Measurements from ENCODE around the gene PHEX.

DNA sequence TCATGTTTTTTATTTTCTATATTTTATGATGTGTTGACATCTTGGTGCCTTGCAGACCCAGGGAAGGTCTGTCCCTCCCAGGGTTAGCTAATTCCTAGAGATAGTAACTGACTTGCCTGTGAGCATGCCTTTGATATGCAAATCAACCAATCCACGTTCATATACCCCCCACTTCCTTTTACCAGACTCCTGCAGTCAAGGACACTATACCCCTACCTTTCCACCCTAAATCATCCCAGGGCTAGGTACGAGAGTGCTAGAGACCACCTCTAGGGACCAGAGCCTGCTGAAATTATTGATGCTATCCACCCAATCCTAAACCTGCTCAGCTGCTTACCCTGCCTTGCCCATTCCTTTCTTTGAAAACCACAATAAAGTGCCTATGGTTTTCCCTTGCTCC is 7.5 kb upstream of the PHEX start:
- no peak for TF ChIP-seq POLR2AphosphoS5 (IDR thresholded peaks at IDR 0.05; ENCODE audit: low read depth)
- TF ChIP-seq, protein P1, sequence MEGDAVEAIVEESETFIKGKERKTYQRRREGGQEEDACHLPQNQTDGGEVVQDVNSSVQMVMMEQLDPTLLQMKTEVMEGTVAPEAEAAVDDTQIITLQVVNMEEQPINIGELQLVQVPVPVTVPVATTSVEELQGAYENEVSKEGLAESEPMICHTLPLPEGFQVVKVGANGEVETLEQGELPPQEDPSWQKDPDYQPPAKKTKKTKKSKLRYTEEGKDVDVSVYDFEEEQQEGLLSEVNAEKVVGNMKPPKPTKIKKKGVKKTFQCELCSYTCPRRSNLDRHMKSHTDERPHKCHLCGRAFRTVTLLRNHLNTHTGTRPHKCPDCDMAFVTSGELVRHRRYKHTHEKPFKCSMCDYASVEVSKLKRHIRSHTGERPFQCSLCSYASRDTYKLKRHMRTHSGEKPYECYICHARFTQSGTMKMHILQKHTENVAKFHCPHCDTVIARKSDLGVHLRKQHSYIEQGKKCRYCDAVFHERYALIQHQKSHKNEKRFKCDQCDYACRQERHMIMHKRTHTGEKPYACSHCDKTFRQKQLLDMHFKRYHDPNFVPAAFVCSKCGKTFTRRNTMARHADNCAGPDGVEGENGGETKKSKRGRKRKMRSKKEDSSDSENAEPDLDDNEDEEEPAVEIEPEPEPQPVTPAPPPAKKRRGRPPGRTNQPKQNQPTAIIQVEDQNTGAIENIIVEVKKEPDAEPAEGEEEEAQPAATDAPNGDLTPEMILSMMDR (conservative IDR thresholded peaks at IDR 0.05; ENCODE audit: low read depth in 2 of 2), result no peak
- TF ChIP-seq, protein P2, sequence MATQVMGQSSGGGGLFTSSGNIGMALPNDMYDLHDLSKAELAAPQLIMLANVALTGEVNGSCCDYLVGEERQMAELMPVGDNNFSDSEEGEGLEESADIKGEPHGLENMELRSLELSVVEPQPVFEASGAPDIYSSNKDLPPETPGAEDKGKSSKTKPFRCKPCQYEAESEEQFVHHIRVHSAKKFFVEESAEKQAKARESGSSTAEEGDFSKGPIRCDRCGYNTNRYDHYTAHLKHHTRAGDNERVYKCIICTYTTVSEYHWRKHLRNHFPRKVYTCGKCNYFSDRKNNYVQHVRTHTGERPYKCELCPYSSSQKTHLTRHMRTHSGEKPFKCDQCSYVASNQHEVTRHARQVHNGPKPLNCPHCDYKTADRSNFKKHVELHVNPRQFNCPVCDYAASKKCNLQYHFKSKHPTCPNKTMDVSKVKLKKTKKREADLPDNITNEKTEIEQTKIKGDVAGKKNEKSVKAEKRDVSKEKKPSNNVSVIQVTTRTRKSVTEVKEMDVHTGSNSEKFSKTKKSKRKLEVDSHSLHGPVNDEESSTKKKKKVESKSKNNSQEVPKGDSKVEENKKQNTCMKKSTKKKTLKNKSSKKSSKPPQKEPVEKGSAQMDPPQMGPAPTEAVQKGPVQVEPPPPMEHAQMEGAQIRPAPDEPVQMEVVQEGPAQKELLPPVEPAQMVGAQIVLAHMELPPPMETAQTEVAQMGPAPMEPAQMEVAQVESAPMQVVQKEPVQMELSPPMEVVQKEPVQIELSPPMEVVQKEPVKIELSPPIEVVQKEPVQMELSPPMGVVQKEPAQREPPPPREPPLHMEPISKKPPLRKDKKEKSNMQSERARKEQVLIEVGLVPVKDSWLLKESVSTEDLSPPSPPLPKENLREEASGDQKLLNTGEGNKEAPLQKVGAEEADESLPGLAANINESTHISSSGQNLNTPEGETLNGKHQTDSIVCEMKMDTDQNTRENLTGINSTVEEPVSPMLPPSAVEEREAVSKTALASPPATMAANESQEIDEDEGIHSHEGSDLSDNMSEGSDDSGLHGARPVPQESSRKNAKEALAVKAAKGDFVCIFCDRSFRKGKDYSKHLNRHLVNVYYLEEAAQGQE (IDR thresholded peaks at IDR 0.05; ENCODE audit: unreplicated experiment), result no peak
- TF ChIP-seq EZH2phosphoT487 (IDR thresholded peaks at IDR 0.05; ENCODE audit: unreplicated experiment), result no peak
